Mesothelial cell of epicardium (in vitro differentiated cells): ENCODE measurements around the gene LPIN1. TPM values are rescaled to one million over a fixed set of nuclear protein-coding genes. Genes with fewer than 3 reads are reported as not detected.

Experiments
- DNase-seq, 2 experiments: peaks; one replicate each; pipeline ENCODE4 v3.0.0; 2021; ENCODE audit warnings: low spot score in 2 of 2; ENCODE audit not compliant: unreplicated experiment in 2 of 2
- H3K27ac Mint-ChIP-seq: 2 replicates; pipeline ENCODE4 v1.8.0; 2021; ENCODE audit warnings: mixed read lengths
- H3K27me3 Mint-ChIP-seq: 2 replicates; pipeline ENCODE4 v1.8.0; 2021; ENCODE audit warnings: low read depth, mixed read lengths
- H3K36me3 Mint-ChIP-seq: 2 replicates; pipeline ENCODE4 v1.8.0; 2021; ENCODE audit warnings: mixed read lengths
- H3K4me1 Mint-ChIP-seq: 2 replicates; pipeline ENCODE4 v1.8.0; 2021; ENCODE audit warnings: mixed read lengths
- H3K4me3 Mint-ChIP-seq: 2 replicates; pipeline ENCODE4 v1.8.0; 2021; ENCODE audit warnings: mild to moderate bottlenecking, moderate library complexity, mixed read lengths
- H3K9me3 Mint-ChIP-seq: 2 replicates; pipeline ENCODE4 v1.8.0; 2021; ENCODE audit warnings: mixed read lengths
- total RNA-seq: library from RNA; stranded (reverse); gene quantifications from 3 replicates; pipeline ENCODE4 v1.2.1, GENCODE V29; 2021
- TF ChIP-seq, protein P1 (sequence below): fragments of 200-600 bp; sonication (generic); IDR thresholded peaks from one replicate; pipeline ENCODE4 v1.5.0; 2021; ENCODE audit warnings: antibody characterized with exemption; ENCODE audit not compliant: unreplicated experiment

LPIN1 gene
- total RNA-seq, 1 donor from 2014 or later, result 36.1 TPM

DNA sequence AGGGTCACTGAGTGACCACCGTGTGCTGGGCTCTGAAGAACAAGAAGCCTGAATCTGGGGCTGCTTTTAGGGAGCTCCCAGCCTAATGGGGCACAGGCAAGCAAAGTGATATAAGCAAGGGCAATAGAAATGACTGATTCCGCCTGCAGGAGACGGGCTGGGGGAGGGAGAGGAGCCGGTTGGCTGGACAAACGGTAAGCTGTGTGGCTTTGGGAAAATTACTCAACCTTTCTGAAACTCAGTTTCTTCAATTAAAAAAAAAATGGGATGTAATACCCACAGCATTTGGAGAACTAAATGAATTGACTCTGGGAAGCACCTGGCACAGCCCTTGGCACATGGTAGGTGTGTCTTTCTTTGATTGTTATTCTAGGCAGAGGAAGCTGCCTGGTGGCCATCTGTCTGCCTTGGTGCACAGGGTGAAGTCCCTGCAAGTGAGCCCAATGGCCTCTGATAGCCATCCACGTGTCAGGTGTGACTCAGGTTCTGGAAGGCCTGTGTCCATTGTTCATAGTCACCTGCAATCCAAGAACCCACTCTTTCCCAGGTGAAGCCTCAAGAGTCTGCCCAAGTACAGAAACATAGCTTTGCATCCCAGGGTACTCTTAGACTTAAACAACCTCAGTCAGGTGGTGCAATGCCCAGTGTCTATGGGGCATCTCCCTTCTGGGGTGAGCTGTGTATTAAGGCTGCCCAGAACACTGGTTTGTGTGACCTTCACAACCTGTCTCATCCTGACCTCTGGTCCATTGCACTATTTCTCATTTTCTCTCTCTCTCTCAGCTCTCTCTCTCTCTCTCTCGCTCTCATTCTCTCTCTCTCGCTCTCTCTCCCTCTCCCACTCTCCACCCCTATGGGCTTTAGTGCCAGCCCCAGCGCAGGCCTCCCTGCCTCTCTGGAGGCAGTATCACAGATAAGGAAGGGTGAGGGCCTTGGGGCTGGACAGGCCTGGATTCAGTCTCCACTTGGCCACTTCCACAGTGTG lies 46.5 kb upstream of the LPIN1 start:
- Mint-ChIP-seq H3K9me3 (no peaks in the 10 kb centered on the region), H3K27me3 (no peaks in the 10 kb centered on the region), H3K4me1 (no peaks in the 10 kb centered on the region), H3K4me3 (no peak overlapping the region), H3K27ac (no peak overlapping the region), H3K36me3 (no peaks in the 10 kb centered on the region)
- DNase-seq, result no peak
- TF ChIP-seq, protein P1, sequence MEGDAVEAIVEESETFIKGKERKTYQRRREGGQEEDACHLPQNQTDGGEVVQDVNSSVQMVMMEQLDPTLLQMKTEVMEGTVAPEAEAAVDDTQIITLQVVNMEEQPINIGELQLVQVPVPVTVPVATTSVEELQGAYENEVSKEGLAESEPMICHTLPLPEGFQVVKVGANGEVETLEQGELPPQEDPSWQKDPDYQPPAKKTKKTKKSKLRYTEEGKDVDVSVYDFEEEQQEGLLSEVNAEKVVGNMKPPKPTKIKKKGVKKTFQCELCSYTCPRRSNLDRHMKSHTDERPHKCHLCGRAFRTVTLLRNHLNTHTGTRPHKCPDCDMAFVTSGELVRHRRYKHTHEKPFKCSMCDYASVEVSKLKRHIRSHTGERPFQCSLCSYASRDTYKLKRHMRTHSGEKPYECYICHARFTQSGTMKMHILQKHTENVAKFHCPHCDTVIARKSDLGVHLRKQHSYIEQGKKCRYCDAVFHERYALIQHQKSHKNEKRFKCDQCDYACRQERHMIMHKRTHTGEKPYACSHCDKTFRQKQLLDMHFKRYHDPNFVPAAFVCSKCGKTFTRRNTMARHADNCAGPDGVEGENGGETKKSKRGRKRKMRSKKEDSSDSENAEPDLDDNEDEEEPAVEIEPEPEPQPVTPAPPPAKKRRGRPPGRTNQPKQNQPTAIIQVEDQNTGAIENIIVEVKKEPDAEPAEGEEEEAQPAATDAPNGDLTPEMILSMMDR, result no peak

DNA sequence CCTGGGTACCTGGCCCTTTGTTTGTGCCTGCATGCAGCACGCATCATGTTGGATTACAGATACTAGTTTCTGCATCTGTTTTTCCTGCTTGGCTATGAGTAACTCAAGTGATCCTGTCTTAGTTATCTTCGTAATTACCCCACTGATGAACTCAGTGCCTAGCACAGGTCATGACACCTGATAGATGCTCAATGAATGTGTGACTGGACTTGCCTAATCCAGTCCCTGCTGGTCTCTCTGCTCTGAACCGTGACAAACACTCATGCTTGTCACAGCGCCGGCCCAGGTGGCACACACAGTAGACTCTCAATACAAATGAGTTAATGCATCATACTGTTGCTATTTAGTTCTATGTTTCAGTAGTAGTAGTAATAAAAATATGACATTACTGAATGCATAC lies 45.2 kb upstream of the LPIN1 start:
- H3K4me1 Mint-ChIP-seq, result no peaks in the 10 kb centered on the region
- peaks cover 9% of the 10 kb centered on the region for H3K9me3 Mint-ChIP-seq
- TF ChIP-seq, protein P1, result no peak
- no peaks in the 10 kb centered on the region for H3K36me3 Mint-ChIP-seq
- no peak overlapping the region for H3K27ac Mint-ChIP-seq
- no peak overlapping the region for H3K4me3 Mint-ChIP-seq
- no peaks in the 10 kb centered on the region for H3K27me3 Mint-ChIP-seq
- no peak for DNase-seq

DNA sequence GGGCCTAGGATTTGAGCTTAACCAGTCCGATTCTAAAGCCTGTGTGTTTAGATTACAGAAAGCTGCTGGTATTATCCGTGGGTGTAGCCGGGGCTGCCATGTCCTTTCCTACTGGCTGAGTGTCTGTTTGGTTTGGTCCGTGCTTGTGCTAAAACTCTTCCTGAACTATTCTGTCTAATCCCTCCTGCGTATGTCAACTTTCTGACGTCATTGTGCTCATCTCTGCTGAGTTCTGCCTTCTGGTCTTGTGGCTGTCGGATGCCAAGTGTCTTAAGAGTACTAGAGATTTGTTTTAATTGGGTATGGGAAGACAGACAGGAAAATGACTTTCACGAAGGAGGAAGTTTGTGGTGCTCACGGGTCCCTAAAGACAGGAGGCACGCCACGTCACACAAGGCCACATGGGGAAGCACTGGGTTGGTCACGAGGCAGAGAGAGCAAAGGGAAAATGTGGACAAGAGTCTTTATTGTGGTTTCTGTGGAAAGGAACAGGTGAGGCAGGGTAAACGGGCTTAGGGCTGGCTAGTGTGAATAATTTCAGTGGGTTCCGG lies 44.6 kb upstream of the LPIN1 start:
- peaks cover 11% of the 10 kb centered on the region for H3K9me3 Mint-ChIP-seq
- DNase-seq, result no peak

DNA sequence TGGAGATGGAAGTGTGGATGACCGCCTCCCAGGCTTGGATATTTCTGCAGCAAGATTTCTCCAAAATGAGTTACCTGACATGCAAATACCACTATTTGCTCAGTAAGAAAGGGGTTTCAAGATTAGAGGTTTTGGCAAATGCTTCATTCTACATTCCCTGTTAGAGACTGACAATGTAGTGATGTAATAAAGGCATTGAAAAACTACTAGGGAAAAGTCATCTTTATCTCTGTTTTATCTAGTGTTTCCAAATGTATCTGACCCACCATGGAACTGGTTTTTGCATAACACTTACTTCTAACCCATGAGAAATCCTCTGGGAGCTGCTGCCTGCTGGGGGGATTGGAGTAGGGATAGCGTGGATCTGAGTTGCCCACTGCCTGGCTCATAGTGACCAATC lies 43.5 kb upstream of the LPIN1 start:
- DNase-seq, result no peak
- Mint-ChIP-seq H3K4me3 (no peak overlapping the region), H3K4me1 (no peaks in the 10 kb centered on the region), H3K9me3 (peaks cover 11% of the 10 kb centered on the region), H3K36me3 (no peaks in the 10 kb centered on the region), H3K27me3 (no peaks in the 10 kb centered on the region), H3K27ac (no peak overlapping the region)
- TF ChIP-seq, protein P1, result no peak

More for the DNA sequence above, 44.6 kb upstream of the LPIN1 start:
- no peaks in the 10 kb centered on the region for H3K36me3 Mint-ChIP-seq
- H3K4me3 Mint-ChIP-seq, result no peak overlapping the region
- H3K27me3 Mint-ChIP-seq, result no peaks in the 10 kb centered on the region
- H3K4me1 Mint-ChIP-seq, result no peaks in the 10 kb centered on the region
- TF ChIP-seq, protein P1, result no peak
- no peak overlapping the region for H3K27ac Mint-ChIP-seq

DNA sequence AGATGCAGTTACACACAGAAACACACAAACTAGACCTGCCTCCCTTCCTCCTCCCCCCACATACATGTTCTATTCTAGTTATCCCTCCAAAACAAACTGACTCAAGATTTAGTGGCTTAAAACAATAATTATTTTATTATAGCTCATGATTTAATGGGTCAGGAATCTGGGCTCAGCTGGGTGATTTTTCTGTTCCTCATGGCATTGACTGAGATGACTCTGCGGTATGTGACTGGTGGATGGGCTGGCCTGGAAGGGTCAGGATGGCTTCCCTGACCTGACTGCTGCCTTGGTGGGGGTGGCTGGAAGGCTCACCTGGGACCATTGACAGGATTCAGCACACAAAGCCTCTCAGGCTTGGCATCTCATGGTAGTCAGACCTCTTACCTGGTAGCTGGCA lies 42.7 kb upstream of the LPIN1 start:
- TF ChIP-seq, protein P1, result no peak
- H3K27me3 Mint-ChIP-seq, result no peaks in the 10 kb centered on the region
- H3K4me3 Mint-ChIP-seq, result no peak overlapping the region
- no peaks in the 10 kb centered on the region for H3K4me1 Mint-ChIP-seq
- no peak overlapping the region for H3K27ac Mint-ChIP-seq
- DNase-seq, result no peak
- H3K9me3 Mint-ChIP-seq, result peaks cover 11% of the 10 kb centered on the region
- no peaks in the 10 kb centered on the region for H3K36me3 Mint-ChIP-seq
